A549 (cell line): ENCODE results near the gene GNA12. TPM values are rescaled to one million over a fixed set of nuclear protein-coding genes. Genes with fewer than 3 reads are reported as not detected.
A peak's percentile ranks its signal among the peaks of the same experiment; 100 is the strongest.

ENCODE experiments used
- ATAC-seq, 2 experiments: fragments of 200-7000 bp in 1 of 2; fragments of >200 bp in 1 of 2; cut with Nextera tagmentation in 1 of 2; cut with Tn5 transposase in 1 of 2; 3 replicates each; pipeline versions ENCODE4 v1.8.0 to v1.9.1; 2018 to 2020; ENCODE audit warnings: mild to moderate bottlenecking in 1 of 2, moderate library complexity in 1 of 2
- CTCF ChIA-PET: fragments of 300-600 bp; sonication (Branson Sonifier 250); formaldehyde crosslinking; extraction: SDS; loops from one replicate; lab custom pipeline; 2021; ENCODE audit warnings: antibody characterized with exemption, inconsistent platforms; lab: Yijun Ruan, JAX
- POLR2A ChIA-PET: fragments of 350-600 bp; formaldehyde crosslinking; extraction: SDS; loops from one replicate; lab custom pipeline; 2021; ENCODE audit warnings: antibody characterized with exemption, inconsistent platforms; lab: Yijun Ruan, JAX
- DNase-seq, 2 experiments: peaks; one replicate each; pipeline versions ENCODE4 v3.0.0 to v3.0.0-alpha.2; 2011 to 2016; ENCODE audit warnings: low read depth in 1 of 2, low spot score in 1 of 2
- FAIRE-seq: peaks from 2 replicates; lab custom pipeline; 2011; peaks lifted over from hg19 to GRCh38; lab: Jason Lieb, UNC
- H3K27ac ChIP-seq, 2 experiments: fragments of >200 bp; sonication (Bioruptor Twin); formaldehyde crosslinking; 3 replicates each; pipeline ENCODE4 v1.5.1; 2016 to 2017
- H3K4me1 ChIP-seq: fragments of >200 bp; sonication (Bioruptor Twin); formaldehyde crosslinking; 3 replicates; pipeline ENCODE4 v1.6.1; 2016
- H3K4me2 ChIP-seq: fragments of >200 bp; sonication (Bioruptor Twin); formaldehyde crosslinking; 3 replicates; pipeline ENCODE4 v1.6.1; 2016
- H3K4me3 ChIP-seq: fragments of >200 bp; sonication (Bioruptor Twin); formaldehyde crosslinking; 3 replicates; pipeline ENCODE4 v1.5.1; 2016
- H3K9me3 ChIP-seq: fragments of >200 bp; sonication (Bioruptor Twin); formaldehyde crosslinking; 3 replicates; pipeline ENCODE4 v1.6.1; 2016
- CBX8 ChIP-seq: fragments of 200-600 bp; sonication (generic); IDR thresholded peaks from 2 replicates; pipeline ENCODE4 v1.6.1; 2016
- CEBPB ChIP-seq, 2 experiments: fragments of >200 bp in 1 of 2; sonication (Bioruptor Twin) in 1 of 2; formaldehyde crosslinking in 1 of 2; IDR thresholded peaks; 2 replicates each; pipeline ENCODE4 v1.6.1; 2012 to 2016
- FOSL2 ChIP-seq, 2 experiments: fragments of 450-650 bp in 1 of 2; fragments of >200 bp in 1 of 2; sonication (Bioruptor Twin) in 1 of 2; formaldehyde crosslinking; IDR thresholded peaks; 2 replicates each; pipeline versions ENCODE4 v1.5.0 to v1.6.1; 2016 to 2020; ENCODE audit warnings: mild to moderate bottlenecking in 1 of 2, moderate library complexity in 1 of 2
- HDAC2 ChIP-seq: fragments of 200-600 bp; sonication (generic); IDR thresholded peaks from 2 replicates; pipeline ENCODE4 v1.6.1; 2016
- HOXB13 ChIP-seq: fragments of 250-450 bp; sonication (Bioruptor Pico); IDR thresholded peaks from 2 replicates; pipeline ENCODE4 v1.5.0; 2020; ENCODE audit warnings: low read depth, mild to moderate bottlenecking, moderate library complexity
- JUNB ChIP-seq: fragments of >200 bp; sonication (Bioruptor Twin); formaldehyde crosslinking; IDR thresholded peaks from 2 replicates; pipeline ENCODE4 v1.6.1; 2016
- KDM5A ChIP-seq: fragments of 200-600 bp; sonication (generic); IDR thresholded peaks from 2 replicates; pipeline ENCODE4 v1.6.1; 2016; ENCODE audit warnings: antibody characterized with exemption, mild to moderate bottlenecking
- MAZ ChIP-seq: fragments of 150-350 bp; IDR thresholded peaks from 2 replicates; pipeline ENCODE4 v1.6.1; 2014; ENCODE audit warnings: antibody characterized with exemption, low read depth, low read length, borderline replicate concordance
- MYC ChIP-seq: IDR thresholded peaks from 2 replicates; pipeline ENCODE4 v1.6.1; 2012; ENCODE audit warnings: mild to moderate bottlenecking, inconsistent platforms, low read length, improper control_type of control experiment, borderline replicate concordance
- NPAS2 ChIP-seq: fragments of 250-450 bp; sonication (Bioruptor Pico); IDR thresholded peaks from 2 replicates; pipeline ENCODE4 v1.8.0; 2022; ENCODE audit warnings: mild to moderate bottlenecking, moderate library complexity, borderline replicate concordance
- RARB ChIP-seq: fragments of 250-450 bp; sonication (Bioruptor Pico); IDR thresholded peaks from 2 replicates; pipeline ENCODE4 v1.8.0; 2021; ENCODE audit warnings: mild to moderate bottlenecking, moderate library complexity
- TP53 ChIP-seq: fragments of 250-450 bp; sonication (Bioruptor Pico); IDR thresholded peaks from 2 replicates; pipeline ENCODE4 v1.5.0; 2021; ENCODE audit warnings: mild to moderate bottlenecking, moderate library complexity
- ZC3H11A ChIP-seq: fragments of 450-650 bp; IDR thresholded peaks from 2 replicates; pipeline ENCODE4 v1.6.1; 2014; ENCODE audit warnings: antibody characterized with exemption, mild to moderate bottlenecking
- WGBS: methylation state at CpG from one replicate; pipeline ENCODE4 v1.1.6; 2017; ENCODE audit errors: missing lambda C conversion rate; 5-methylcytosine and 5-hydroxymethylcytosine counted together
- polyA plus RNA-seq, 4 experiments: library from polyadenylated mRNA; depleted of rRNA in 3 of 4; stranded (reverse); fragments of >200 nt; fragmentation: RNase III in 1 of 4; extraction: RNeasy Plus Mini Kit Qiagen cat#74134 plus additional on column Dnase treatment in 1 of 4; gene quantifications; 2 replicates in 3 of 4; 3 replicates in 1 of 4; pipeline ENCODE4 v1.2.3, GENCODE V29; 2011 to 2017
- TF ChIP-seq, protein P1 (sequence below): IDR thresholded peaks from 2 replicates; pipeline ENCODE4 v1.6.1; 2012
- TF ChIP-seq, protein P2 (sequence below): fragments of >200 bp; sonication (Bioruptor Twin); formaldehyde crosslinking; IDR thresholded peaks from 3 replicates; pipeline ENCODE4 v1.5.1; 2016
- TF ChIP-seq, protein P3 (sequence below): fragments of 200-600 bp; sonication (generic); IDR thresholded peaks from 2 replicates; pipeline ENCODE4 v1.6.1; 2016; ENCODE audit warnings: antibody characterized with exemption, mild to moderate bottlenecking, moderate library complexity
- TF ChIP-seq, protein P4 (sequence below): IDR thresholded peaks from 2 replicates; pipeline ENCODE4 v1.6.1; 2012
- TF ChIP-seq, protein P5 (sequence below): IDR thresholded peaks from 2 replicates; pipeline ENCODE4 v1.6.1; 2012; ENCODE audit warnings: low read depth, borderline replicate concordance

GNA12 gene
- polyA plus RNA-seq, 2 of the 4 experiments (the other 2 are of a cell fraction): 33.0 to 43.7 TPM

DNA sequence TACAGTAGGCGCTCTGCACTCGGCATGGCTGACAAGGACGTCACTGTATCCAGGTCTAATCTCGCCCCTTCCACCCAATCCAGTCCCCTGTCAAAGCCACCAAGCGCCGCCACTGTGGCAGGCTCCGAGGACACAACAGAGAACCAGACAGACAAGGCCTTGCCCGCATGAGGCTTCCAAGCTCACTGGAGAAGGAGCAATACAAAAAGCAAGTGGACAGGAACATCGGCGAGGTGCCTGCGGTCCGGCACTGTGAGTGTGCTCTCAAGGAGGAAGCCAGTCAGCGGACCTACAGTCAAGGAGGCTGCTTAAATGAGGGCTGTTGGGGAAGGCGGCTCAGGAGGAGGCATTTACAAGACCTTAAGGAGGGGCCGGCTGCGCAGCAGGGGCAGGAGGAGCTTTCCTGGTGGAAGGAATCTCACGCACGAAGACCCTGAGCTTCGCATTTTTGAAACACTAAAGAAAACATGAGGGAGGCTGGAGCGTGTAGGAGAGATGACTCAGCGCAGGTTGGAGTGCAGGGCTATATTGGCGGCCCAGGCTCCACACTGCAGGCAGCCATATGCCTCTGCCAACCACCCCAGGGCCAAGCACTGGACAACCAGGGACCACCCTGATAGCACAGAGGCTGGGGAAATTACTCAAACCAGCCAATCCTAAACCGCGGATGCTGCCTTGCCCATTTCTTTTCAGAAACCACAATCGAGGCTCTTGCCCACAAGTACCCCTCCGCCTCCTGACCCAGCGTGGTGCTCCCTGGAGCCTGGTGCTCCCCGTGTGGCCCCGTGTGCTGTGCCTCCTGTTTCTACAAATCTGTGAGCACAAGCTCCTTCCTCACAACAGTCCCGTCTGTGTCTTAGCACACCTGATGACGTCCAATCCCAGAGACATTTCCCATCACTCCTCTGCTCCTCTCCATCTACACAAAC is 28.9 kb downstream of the GNA12 start:
- DNase-seq: no peak
- no peak overlapping the region for H3K4me3 ChIP-seq
- H3K4me2 ChIP-seq: no peak overlapping the region
- peaks cover 59% of the 10 kb centered on the region for H3K4me1 ChIP-seq
- CTCF ChIA-PET: interaction anchor here (1.0 to 2.4 kb wide), 4 partner anchors 8 to 50 kb away, joined by 3 to 7 read pairs (median 5); no protein-coding TSS in a partner anchor
- TF ChIP-seq, protein P1, sequence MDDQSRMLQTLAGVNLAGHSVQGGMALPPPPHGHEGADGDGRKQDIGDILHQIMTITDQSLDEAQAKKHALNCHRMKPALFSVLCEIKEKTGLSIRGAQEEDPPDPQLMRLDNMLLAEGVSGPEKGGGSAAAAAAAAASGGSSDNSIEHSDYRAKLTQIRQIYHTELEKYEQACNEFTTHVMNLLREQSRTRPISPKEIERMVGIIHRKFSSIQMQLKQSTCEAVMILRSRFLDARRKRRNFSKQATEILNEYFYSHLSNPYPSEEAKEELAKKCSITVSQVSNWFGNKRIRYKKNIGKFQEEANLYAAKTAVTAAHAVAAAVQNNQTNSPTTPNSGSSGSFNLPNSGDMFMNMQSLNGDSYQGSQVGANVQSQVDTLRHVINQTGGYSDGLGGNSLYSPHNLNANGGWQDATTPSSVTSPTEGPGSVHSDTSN: no peak
- TF ChIP-seq JUNB (no peak), TP53 (no peak), NPAS2 (CRISPR knock-in tag) (no peak), HDAC2 (no peak), HOXB13 (CRISPR knock-in tag) (no peak), ZC3H11A (no peak), KDM5A (no peak), RARB (CRISPR knock-in tag) (no peak), CEBPB (IDR thresholded peaks at IDR 0.05) (no peak), CBX8 (no peak), FOSL2 (IDR thresholded peaks at IDR 0.05) (no peak), FOSL2 (CRISPR knock-in tag; IDR thresholded peaks at IDR 0.05) (no peak), MAZ (no peak), MYC (no peak)
- TF ChIP-seq, protein P2, sequence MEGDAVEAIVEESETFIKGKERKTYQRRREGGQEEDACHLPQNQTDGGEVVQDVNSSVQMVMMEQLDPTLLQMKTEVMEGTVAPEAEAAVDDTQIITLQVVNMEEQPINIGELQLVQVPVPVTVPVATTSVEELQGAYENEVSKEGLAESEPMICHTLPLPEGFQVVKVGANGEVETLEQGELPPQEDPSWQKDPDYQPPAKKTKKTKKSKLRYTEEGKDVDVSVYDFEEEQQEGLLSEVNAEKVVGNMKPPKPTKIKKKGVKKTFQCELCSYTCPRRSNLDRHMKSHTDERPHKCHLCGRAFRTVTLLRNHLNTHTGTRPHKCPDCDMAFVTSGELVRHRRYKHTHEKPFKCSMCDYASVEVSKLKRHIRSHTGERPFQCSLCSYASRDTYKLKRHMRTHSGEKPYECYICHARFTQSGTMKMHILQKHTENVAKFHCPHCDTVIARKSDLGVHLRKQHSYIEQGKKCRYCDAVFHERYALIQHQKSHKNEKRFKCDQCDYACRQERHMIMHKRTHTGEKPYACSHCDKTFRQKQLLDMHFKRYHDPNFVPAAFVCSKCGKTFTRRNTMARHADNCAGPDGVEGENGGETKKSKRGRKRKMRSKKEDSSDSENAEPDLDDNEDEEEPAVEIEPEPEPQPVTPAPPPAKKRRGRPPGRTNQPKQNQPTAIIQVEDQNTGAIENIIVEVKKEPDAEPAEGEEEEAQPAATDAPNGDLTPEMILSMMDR: no peak
- TF ChIP-seq, protein P3, sequence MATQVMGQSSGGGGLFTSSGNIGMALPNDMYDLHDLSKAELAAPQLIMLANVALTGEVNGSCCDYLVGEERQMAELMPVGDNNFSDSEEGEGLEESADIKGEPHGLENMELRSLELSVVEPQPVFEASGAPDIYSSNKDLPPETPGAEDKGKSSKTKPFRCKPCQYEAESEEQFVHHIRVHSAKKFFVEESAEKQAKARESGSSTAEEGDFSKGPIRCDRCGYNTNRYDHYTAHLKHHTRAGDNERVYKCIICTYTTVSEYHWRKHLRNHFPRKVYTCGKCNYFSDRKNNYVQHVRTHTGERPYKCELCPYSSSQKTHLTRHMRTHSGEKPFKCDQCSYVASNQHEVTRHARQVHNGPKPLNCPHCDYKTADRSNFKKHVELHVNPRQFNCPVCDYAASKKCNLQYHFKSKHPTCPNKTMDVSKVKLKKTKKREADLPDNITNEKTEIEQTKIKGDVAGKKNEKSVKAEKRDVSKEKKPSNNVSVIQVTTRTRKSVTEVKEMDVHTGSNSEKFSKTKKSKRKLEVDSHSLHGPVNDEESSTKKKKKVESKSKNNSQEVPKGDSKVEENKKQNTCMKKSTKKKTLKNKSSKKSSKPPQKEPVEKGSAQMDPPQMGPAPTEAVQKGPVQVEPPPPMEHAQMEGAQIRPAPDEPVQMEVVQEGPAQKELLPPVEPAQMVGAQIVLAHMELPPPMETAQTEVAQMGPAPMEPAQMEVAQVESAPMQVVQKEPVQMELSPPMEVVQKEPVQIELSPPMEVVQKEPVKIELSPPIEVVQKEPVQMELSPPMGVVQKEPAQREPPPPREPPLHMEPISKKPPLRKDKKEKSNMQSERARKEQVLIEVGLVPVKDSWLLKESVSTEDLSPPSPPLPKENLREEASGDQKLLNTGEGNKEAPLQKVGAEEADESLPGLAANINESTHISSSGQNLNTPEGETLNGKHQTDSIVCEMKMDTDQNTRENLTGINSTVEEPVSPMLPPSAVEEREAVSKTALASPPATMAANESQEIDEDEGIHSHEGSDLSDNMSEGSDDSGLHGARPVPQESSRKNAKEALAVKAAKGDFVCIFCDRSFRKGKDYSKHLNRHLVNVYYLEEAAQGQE: no peak
- TF ChIP-seq, protein P4, sequence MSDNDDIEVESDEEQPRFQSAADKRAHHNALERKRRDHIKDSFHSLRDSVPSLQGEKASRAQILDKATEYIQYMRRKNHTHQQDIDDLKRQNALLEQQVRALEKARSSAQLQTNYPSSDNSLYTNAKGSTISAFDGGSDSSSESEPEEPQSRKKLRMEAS: no peak
- TF ChIP-seq, protein P5, sequence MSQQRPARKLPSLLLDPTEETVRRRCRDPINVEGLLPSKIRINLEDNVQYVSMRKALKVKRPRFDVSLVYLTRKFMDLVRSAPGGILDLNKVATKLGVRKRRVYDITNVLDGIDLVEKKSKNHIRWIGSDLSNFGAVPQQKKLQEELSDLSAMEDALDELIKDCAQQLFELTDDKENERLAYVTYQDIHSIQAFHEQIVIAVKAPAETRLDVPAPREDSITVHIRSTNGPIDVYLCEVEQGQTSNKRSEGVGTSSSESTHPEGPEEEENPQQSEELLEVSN: no peak
- POLR2A ChIA-PET: no interaction called here
- 90% methylated on average over 31 of the region's 31 CpGs for WGBS
- peak in 1 of 2 experiments; percentile 15; a peak in 1 of 6 replicates for ATAC-seq
- no peak for FAIRE-seq
- H3K9me3 ChIP-seq: no peaks in the 10 kb centered on the region
- H3K27ac ChIP-seq: peak overlapping the region in 1 of 2 experiments; percentile 51; a peak in 3 of 6 replicates
